ENCODE data around the gene OSBPL1A. TPM values are rescaled to one million over a fixed set of nuclear protein-coding genes. Genes with fewer than 3 reads are reported as not detected.

Gene OSBPL1A
- polyA plus RNA-seq, 10 donors = 48.4 to 64.3 (median 52.4) TPM

DNA sequence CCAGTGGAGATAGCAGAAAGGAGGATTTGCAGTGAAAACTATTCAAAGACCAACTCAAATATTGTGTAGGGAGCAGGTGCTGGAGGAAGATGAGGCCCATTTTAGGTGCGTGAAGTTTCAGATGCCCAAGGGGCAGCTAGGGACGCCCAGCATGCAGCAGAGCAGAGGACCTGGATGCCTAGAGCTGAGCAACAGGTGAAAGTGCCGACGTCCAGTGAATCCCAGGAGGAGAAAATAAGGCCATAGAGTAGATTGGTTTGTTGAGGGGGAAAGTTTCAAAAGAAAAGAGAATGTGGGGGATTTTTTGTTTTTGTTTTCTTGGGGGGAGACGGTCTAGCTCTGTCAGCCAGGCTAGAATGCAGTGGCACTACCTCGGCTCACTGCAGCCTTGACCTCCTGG is 53.1 kb downstream of the OSBPL1A start:
- no peak for DNase-seq

DNA sequence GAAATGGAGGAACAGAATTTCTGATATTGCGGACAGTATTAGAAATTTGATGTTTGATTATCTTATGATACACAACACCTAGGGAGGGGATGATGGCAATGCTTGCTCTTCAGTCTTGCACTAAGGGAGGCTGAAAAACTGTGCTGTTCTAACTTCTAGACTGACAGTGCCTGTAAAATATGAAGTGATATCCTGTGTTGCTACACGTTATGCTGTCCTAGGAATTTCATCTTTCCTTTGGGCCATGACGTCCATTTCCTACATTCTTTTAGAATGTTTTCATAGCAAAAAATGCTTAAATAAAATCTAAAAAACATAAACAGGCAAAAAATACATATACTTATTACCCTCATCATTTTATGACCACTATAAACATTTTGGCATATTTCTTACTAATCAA is 55.3 kb downstream of the OSBPL1A start:
- DNase-seq = no peak

DNA sequence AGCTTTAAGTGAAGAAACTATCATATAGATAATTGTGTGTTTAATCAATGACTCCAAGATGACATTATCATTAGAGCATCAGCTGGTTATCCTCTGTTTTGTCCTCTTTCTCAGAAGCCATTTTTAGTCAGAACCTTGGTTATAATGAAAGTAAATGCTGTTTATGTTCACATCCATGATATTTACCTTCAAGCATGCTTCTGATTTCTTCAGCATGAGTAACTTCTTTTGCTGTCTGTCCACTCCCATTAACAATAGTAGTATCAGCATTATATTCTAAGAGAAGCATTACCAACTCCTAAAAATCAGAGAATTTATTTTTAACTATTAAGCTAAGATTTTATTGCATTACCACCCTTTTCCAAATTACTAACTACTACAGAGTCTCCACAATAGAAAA is 56.3 kb downstream of the OSBPL1A start:
- no peak for DNase-seq

DNA sequence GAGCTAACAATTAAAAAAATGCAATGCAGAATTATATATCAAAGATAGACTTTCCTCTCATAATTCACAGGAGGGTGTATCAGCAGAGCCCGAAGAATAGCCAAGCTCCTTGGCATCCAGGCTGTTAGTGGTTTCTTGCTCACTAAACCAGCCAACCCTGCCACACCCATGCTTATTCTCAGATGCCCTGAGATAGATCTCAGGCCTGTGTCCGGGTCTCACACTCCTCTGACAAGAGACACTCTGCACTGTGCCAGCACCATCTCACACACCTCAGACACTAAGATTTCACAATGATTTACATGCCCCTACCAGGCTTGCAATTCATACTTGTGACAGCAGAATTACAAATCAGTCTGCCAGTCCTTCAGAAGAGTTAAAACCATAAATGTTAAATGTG is 64.5 kb downstream of the OSBPL1A start:
- no peak for DNase-seq

DNA sequence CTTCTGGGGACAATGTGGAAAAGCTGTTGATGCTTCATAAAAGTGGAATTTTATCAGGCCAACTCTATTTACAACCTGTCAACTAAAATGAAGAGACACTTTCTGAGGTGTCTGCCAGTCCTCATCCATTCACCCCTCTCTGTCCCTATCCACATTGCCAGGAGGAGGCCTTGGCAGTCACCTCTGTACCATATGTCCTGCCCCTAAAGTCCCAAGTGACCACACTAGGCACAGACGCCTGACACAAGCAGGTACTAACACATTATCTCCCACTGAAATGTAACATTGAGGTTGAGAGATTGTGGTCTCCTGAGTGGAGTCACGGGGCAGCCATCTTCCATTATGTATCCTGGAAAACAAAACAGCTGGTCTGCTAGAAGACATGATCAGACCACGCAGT is 71.4 kb downstream of the OSBPL1A start:
- no peak for DNase-seq

DNA sequence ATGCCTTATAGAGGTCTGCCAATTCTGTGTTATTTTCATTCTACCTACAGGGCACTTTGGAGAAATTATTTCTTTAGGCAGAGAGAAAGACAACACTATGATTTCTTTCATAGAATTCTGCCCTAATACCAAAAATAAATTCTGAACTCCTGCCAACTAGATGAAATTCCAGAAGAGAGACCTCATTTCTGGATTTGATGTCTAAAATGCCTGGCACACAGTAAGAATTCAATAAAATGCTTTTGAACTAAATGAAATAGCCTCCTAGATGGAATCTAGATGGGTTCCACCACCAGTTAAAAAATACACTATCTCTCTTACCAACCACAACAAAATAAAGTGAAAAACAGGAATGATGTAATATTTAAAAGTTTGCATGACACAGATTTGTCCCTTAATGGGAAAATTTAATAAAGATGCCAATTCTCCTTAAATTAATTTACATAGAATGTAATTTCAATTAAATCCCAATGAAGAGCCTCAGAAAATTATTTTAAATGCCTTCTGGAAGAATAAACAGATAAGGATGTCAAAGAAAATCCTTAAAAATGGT is 75.0 kb downstream of the OSBPL1A start:
- peak; percentile 32 to 43 (median 41) for DNase-seq

DNA sequence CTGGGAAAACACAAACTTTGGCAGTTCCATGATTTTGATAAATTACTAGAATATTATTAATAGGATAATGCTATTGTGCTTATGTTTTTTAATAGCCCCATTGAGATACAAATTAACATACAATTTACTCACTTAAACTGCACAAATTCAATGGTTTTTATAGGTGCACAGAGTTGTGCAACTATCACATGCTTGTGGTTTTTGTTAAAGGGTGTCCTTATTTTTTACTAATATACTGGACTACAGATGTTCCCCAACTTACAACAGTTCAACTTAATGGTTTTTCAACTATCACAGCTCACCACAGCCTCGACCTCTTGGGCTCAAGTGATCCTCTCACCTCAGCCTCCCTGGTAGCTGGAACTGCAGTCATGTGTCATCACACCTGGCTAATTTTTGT is 76.6 kb downstream of the OSBPL1A start:
- no peak for DNase-seq

DNA sequence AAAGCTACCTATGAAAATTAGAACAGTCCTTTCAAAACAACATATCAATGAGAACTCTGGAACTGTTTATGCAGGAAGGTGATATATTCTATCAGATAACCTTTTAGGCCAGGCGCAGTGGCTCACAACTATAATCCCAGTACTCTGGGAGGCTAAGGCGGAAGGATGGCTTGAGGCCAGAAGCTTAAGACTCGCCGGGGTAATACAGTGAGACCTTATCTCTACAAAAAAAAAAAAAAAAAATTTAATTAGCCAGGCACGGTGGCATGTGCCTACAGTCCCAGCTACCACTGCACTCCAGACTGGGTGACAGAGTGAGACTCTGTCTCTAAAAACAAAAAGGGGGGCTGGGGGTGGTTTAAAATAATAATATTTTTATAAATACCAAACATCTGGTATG is 77.9 kb downstream of the OSBPL1A start:
- DNase-seq = no peak

DNA sequence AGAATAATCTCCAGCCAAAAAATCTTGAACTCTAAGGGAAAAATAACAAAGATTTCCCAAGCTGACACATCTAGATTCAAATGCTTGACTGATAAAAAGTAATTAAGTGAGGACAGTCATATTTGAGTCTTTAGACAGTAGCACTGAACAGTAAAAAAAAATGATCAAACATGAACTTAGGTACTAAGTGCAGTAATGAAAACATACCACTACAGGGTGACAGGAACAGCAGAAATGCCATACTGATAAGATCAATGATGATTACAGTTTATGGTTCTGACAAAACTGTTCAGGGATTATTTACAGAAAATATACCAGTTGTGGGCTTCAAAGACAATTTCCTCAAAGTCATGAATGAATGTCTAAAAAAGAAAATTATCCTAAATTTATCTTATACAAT is 80.3 kb downstream of the OSBPL1A start:
- no peak for DNase-seq

DNA sequence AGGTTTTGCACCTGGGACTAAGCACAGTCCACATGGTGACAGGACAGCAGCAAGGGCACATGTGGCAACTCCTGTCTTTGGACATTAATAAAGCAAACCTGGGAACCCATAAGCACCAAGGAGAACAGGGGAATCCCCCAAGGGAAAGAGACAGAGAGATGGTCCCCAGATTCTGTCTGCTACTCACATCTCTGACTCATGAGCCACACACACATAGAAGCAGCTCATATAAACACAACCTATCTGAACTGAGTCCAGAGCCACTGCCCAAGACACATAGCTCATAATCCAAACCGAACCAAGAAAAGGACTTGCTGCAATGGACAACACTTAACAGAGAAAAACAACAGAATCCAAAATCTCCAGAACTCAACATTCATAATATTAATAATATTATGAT is 82.5 kb downstream of the OSBPL1A start:
- DNase-seq = no peak

DNA sequence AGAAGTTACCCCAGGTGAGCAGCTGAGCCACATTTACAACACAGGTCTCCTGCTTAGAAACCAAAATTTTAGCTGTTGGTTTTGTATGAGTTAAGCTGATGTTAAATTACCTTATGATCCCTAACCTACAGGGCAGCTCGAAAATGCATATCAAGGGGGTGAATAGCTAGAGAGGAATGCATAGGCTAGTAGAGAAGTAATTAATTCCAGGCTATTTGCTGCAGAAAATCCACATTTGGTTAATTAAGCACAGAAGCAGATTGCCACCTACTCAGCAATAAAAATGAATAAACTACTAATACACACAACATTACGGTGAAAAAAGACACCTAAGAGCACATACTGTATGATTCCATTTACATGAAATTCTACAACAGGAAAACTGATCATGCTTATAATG is 91.4 kb downstream of the OSBPL1A start:
- DNase-seq = peak in 1 of 3 donors; percentile 2

DNA sequence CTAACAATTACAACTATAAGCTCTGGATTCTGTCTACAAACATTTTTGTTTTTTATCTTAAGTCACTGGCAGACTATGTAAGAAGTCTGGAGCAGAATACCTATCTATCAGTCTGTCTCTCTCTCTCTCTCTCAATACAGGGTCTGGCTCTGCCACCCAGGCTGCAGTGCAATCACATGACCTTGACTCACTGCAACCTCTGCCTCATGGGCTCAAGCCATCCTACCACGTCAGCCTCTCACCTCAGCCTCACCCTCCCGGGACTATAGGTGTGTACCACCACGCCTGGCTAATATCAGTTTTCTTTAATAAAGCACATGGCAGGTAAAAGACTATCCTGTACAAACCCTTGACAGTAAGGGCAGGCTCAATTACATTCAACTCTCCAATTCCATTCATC is 96.9 kb downstream of the OSBPL1A start:
- DNase-seq = no peak

DNA sequence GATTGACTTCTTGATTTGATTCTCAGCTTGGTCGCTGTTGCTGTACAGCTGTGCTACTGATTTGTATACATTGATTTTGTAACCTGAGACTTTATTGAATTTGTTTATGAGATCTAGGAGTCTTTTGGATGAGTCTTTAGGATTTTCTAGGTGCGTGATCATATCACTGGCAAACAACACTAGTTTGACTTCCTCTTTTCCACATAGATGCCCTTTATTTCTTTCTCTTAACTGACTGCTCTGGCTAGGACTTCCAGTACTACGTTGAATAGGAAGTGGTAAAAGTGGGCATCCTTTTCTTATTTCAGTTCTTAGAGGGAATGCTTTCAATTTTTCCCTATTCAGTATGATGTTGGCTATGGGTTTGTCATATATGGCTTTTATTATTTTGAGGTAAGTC is 101.3 kb downstream of the OSBPL1A start:
- no peak for DNase-seq

DNA sequence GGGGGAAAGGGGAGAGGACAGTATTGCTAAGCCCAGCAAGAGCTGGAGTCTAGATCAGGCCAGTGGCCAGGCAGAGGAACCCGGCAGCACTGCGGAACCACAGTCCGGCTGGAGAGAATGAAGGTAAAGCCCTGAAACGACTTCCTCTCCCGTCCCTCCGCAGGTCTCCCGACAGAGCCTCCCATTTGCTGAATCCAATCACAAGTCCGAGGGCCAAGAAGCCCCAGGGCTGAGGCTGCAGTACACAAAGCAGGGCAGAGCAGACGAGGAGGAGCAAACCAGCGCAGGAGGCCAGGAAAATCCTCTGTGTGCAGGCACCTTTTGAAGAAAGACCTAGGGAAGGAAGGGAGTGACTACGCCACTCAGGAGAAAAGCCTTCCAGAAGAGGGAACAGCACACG is 104.4 kb downstream of the OSBPL1A start:
- no peak for DNase-seq

DNA sequence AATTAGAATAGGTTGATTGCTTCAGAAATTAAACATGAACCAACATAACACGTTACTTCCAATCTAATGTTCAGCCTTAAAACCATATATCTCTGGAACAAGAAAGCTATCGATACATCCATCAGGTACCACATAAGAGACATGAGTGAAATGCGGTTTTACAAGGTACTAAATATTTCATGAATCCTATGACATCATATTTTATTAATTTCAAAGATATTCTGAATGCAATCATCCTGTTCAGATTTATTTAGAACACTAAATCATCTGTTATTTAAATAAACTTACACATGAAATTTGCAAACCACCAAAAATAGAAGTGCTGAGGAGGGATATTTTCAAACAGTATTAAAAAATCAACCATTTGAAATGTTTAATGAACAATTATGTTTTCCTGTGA is 119.0 kb downstream of the OSBPL1A start:
- no peak for DNase-seq

DNA sequence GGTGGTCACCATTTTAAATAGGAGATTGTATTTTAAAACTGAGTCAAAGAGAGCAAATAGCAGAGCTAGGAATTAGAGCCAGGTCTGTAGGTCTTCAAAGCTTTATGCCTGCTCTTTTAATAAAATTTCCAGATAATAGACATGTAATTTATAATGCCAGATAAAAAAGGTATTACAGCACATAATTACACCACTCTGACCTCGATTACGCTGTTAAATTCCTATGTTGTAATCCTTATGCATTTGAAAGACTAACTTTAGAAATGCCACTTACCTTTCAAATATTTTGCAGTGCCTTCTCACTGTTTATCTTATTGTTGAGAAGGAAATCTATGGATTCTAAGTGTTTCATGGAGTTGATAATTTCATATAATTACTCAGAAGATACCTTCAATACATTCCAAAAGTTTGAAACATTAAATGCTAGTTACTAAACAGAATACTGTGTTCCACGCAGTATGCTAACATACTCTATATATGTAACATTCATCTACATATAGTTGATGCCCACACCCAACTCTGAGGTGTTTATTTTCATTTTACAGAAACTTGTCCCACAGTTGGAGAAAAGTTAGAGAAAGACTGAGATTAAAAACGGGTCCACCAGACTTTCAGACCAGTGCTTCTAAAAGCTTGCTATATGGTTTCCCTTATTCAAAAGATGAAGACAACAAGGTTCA is 120.0 kb downstream of the OSBPL1A start:
- DNase-seq = no peak

DNA sequence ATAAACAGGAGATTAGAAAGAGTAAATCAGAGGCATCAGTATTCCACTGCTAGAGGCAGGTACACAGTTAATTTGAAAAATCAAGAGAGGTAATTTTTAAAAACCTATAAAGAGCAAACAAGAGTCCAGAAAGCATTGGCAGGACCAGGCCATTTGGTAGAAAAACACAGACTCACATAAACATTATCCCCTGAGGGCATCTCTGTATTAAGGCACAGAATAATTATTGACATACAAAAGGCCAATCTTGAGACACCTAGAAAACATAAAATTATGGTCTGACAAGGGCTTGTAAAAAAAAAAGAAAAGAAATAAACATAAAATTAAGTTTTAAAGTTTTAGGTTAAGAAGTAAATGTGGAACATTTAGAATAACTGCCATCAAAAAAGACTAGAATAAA is 120.6 kb downstream of the OSBPL1A start:
- DNase-seq = no peak

DNA sequence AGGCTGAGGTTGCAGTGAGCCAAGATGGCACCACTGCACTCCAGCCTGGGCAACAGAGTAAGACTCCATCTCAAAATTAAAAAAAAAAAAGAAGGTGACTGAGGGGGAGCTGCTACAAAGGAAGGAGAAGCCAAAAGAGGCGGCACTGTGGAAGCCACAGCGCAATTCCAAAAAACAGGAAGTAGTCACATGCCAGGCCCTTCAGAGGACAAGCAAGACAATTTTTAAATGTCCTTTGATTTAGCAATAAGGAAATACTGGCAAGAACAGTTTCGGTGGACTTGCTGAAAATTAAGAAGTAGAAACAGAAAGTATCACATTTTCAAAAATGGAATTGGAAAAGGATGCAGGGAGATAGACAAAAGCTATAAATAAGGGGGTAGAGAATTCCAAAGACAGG is 122.8 kb downstream of the OSBPL1A start:
- peak in 1 of 3 donors; percentile 36 for DNase-seq

DNA sequence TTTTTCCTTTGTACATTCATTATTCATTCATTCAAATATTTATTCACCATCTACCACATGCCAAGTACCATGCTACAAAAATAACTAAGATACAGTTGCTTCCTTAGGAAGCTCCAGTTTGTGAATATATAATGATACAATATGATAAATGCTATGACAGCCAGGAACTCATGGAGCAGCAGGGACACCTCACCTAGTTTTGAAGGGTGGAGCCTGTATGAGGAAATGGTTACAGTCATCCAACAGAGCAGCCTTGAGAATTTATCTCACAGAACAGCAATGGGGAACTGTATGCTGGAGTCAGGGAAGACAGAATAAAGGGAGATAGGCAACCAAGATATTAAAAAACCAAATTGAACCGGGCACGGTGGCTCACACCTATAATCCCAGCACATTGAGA is 124.0 kb downstream of the OSBPL1A start:
- no peak for DNase-seq

DNA sequence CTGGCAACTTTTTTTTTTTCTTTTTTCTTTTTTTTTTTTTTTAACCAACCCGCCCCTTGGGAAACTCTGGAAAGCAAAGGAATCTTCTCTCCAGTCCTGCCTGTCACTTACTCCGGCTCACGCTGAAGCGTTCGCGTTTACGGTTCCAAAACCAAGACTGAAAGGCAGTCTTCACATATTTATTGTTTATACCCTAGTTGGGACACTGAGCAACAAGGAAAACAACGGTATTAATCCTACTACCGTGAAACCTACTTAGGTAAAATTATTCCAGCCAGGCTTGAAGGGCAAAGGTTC is 125.4 kb downstream of the OSBPL1A start:
- no peak for DNase-seq

DNA sequence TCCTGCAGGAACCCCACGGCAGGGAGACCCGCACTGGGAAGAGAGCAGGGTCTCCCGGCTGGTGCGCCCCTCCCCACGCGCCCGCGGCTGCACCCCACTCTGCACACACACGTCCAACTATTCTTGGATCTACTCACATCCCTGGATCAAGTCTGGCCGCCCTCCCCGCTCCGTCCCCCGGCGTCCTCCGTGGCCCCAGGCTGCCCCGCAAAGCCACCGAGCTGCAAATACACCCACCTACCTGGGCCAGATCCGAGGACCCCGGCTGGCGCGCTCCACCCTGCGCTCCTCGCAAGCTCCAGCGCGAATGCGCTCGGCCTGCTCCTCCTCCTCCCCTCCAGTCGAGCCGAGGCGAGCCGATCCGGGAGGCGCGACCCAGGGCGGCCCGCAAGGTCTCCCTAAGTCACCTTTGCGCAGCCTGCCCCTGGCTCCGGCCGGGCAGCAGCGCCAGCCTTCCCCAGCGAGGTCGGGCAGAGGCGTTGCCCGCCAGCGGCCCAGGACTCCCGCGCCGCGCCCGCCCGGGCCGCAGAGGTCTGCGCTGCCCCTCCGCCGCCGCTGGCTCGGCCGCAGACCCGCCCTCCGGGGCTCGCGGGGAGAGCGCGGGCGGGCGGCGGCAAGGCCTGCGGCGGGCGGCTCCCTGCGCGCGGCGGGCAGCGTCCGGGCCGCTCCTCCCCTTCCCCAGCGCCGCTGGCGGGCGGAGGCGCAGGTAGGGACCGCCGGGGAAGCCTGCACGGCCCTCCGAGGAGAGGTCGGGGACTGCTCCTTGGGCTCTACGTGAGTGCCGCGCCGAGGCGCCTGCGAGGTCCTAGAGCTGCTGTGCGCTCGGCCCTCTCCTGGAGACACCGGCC is 126.0 kb downstream of the OSBPL1A start:
- peak; percentile 72 to 95 (median 87) for DNase-seq

DNA sequence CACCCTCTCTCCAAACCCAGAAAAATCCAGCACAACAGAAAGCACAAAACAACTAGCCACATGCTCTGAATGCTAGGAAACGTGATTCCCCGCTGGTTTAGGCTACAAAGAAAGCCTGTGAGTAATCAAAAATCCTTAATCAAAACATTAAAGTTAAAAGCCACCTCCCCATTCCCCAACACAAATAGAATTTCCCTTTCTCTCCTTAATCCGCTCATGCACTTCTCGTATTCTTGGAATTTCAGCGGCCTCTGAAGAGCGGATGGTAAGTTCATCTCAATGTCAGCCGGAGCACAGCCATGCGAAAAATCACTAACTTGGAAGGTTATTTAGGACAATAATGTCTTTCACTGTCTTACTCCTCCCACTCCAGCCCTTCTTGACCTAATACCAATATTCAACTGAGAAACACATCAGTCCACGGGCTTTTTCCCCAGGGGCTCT is 126.7 kb downstream of the OSBPL1A start:
- DNase-seq = peak in 2 of 3 donors; percentile 43 to 57

DNA sequence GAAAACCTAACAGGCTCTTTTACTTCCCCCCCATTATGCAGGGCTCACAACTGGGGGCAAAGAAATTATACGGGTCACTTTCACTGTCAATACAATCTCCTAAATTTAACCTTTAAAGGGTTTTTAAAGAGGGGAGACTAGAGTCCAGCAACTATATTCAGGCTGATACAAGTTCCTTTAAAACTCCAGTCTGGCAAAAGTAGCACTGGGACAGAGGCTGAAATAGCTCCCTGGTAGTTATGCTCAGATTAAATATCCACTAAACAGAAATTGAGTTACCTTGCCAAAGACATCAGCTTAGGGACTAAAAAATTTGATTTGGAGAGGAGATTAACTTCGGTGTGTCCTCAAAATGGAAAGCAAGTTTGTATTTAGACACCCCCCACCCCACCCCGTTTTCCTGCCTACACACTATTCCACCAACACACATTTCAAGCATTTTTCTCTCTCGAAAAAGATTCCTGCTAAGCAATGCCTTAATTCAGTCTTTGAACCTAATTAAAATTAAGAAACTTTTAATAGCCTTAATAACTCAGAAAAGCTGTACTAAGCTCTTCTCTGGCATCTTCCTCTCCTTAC is 127.2 kb downstream of the OSBPL1A start:
- peak in 2 of 3 donors; percentile 5 to 37 for DNase-seq
